GF-D8 (cell line): ENCODE data around the gene PIP4P1.
A peak's percentile ranks its signal among the peaks of the same experiment; 100 is the strongest.

Source experiments
- DNase-seq: peaks from one replicate; lab custom pipeline; 2025; lab: John Stamatoyannopoulos, UW

Gene PIP4P1

DNA sequence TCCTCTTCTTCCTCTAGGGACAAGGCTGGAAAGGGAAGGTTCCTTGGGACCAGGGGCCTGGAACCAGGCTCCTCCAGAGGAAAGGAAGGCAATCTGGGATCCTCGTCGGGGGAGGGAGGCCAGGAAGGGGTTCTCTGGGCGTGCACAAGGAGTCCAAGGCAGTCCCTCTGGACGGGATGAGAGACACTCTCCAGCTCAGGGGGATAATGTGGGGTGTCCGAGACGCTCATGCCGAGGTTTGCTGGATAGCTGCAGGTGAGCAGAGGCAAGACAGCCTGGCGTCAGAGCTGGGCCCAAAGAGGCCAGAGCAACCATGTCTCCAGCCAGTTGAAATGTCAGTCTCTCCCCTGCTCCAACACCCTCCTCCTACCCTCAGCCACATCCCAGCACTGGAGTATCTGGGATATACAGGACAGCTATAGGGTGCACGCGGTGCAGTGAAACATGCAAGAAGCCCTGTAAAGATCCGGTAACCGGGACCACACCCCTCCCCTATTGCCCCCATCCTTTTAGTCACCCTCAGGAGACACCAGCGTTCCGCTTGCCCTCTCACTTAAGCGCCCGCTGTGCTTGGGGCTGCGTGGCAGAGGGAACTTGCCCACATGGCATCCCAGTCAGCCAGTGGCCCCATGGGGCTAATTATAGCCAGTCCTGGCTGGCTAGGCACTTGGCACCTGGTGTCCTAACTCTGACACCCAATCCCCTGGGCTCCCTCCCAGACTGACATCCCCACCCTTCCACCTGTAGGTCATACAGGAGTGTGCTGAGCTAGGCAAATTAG, 25.5 kb downstream of the PIP4P1 start, which contains the start of gene KLHL33:
Gene KLHL33 (minus strand): TSS at position 585 of the 781 bp plus-strand sequence. CDS start 355 bp downstream, at position 230.
- no peak for DNase-seq

DNA sequence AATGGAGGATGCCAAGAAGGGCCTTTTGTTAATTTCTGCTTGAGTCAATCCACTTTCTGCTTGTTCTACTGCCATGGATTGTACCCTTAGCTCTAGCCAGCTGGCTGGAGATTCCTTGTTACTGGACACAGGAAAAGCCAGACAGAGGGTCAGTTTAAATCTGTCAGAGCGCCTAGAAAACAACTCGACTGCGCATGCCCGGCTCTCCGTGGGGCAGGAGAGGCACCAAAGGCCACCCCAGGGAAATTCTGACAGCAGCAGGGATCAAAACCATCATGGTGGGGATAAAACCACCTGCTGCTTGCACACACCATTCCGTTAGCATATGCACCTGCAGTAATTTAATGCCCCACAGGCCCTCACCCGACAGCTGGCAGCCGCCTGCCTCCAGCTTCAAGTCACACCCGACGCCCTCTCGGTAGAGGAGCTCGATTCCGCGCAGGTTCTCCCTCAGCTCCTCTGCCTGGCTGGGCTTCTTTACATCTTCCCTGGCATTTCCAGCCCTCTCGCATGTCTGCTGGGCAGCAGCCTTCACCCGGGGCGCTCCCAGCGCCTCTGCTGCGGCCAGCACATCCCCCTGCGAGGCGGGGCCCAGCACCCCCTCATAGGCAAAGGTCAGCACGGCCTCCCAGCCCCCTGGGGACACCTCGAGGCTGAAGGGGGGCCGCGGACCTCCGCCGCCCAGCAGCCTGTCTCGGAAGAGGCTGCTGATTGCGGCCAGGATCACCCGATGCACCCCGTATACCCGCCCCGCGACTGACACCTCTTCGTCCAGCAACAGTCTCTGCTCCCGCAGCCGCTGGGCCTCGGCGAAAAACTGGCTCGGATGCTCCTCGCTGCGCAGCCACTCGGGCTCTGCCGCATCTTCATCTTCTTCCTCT, 26.3 kb downstream of the PIP4P1 start:
- DNase-seq = no peak

DNA sequence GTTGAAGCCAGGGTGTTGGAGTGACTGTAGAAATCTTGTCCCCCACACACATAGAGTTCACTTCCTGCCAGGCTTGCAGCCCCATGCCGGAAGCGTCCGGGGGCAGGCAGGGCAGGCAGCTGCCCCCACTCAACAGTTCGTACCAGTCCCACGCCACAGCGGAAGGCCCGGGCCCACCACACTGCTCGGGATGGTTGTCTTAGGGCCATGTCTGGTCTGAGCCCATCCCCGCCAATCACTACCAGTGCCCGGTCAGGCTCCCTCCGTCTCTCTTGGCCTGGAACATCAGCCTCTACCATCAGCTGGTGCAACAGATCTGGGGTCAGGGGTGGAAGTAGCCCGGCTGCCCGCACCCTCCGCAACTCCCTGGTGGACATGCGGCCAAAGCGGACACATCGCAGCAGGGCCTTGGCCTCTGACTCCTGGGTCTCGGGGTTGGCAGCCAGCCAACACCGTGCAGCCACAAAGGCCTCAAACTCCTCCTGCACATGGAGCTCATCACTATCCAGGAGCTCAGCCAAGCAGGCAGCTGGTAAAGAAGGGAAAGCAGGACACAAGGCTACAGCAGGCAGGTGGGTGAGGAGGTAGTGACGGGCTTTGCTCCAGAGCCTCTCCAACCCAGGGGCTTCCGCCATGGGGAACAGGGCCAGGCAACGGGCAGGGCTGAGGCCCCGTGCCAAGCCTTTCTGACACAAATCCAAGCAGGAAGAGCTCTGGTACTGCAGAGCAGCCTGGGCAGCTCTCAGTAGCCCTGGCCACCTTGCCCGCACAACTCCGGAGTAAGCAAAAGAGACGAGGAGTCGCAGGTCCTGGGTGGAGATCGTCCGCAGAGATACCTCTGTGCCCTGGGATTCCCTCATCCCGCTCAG, 31.2 kb downstream of the PIP4P1 start:
- DNase-seq = no peak

DNA sequence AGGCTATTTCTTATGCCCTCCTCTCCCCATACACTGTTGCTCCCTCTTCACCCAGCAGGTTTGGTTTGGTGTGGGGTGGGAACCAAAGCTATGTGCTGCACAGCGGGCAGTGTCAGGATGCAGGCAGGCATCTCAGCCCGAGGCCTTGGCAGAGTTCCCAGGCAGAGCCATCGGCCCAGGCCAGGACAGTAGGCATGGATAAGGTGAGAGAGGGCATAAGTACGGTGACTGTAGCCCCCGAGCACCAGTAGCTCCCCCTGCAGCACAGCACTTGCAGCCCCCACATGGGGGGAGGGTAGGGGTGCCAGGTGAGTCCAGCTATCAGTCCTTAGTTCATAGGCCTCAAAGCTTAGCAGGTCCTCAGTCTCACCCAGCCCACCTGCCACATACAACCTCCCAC, 32.4 kb downstream of the PIP4P1 start:
- DNase-seq = no peak

DNA sequence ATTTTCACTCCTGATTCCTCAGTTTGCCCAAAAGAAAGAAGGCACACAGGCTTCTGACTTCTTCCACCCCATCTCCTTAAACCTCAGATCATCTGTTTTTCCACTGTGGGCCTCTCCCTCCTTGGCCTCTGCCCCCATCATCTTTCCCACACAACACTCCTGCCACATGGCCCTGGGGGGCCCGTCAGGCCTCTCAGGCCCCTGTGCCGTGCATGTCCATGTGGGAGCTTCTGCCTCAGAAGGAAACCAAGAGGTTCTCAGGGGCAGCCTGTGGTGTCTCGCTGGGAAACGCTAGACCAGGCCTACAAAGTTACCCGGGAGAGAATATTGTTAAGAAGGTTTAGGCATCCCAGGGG, 33.2 kb downstream of the PIP4P1 start:
- no peak for DNase-seq

DNA sequence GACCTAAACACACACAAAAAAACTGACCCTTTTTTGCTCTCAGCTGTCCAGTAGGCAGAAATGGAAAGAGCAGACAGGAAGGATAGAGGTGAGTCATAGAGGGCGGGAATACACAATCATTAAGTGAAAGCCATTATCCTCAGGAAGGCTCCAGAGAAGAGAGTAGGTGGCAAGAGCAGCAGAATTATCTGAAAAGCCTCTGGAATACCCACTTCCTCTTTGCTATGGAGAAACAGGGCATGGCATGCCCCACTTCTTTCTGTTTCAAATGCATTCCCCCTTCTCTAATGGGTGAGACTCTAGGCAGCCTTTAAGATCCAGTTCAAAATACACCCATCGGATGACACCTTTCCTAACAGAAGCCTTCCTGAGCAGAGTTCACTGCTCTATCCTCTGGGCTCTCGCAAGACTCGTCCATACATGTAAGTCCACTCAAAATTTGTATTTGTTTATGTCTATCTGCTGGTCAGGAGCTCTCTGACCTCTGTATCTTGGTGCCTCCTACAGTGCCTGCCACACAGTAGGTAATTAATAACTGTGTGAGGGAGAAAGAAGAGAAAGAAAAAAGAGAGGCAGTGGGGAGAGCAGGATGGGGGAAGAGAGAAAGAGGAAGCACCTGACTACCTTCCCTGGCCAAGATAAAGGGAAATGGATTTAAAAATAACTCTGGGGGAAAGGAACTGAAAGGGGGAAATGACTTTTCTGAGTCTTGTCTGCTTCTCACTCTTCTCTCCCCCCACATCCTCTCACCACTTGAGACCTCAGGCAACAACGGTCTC, 33.8 kb downstream of the PIP4P1 start:
- DNase-seq = peak; percentile 74

- DNase-seq = no peak
Observed at GRCh38 chr14:20424851-20425250, 36.4 kb downstream of the PIP4P1 start.

- no peak for DNase-seq
Observed at GRCh38 chr14:20422886-20423285, 38.3 kb downstream of the PIP4P1 start.

- DNase-seq = no peak
Observed at GRCh38 chr14:20421267-20421666, 40.0 kb downstream of the PIP4P1 start.

DNA sequence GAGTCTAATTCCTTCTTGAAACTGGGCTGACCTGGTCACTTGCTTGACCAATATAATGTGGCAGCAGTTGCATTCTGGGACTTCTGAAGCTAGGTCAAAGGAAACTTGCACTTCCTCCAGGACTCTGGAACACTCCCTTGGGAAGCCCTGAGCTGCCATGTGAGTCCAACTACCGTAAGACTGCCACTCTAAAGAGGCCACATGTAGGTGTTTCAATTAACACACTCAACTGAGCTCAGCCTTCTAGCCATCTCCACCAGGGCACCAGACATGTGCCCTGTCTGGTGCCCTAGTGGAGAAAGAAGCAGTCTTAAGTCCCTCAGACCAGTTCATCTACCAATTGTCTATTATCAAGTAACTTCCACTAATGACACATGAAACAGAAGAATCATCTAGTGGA, 41.8 kb downstream of the PIP4P1 start:
- no peak for DNase-seq

GRCh38 chr14:20418501-20418909, 42.7 kb downstream of the PIP4P1 start:
- no peak for DNase-seq

GRCh38 chr14:20417250-20418186, 43.7 kb downstream of the PIP4P1 start:
- DNase-seq = no peak

- no peak for DNase-seq
Observed at GRCh38 chr14:20416223-20416622, 45.0 kb downstream of the PIP4P1 start.

- DNase-seq = peak; percentile 64
Observed at GRCh38 chr14:20415782-20416206, 45.4 kb downstream of the PIP4P1 start.

GRCh38 chr14:20413744-20414082, 47.5 kb downstream of the PIP4P1 start:
- no peak for DNase-seq

DNA sequence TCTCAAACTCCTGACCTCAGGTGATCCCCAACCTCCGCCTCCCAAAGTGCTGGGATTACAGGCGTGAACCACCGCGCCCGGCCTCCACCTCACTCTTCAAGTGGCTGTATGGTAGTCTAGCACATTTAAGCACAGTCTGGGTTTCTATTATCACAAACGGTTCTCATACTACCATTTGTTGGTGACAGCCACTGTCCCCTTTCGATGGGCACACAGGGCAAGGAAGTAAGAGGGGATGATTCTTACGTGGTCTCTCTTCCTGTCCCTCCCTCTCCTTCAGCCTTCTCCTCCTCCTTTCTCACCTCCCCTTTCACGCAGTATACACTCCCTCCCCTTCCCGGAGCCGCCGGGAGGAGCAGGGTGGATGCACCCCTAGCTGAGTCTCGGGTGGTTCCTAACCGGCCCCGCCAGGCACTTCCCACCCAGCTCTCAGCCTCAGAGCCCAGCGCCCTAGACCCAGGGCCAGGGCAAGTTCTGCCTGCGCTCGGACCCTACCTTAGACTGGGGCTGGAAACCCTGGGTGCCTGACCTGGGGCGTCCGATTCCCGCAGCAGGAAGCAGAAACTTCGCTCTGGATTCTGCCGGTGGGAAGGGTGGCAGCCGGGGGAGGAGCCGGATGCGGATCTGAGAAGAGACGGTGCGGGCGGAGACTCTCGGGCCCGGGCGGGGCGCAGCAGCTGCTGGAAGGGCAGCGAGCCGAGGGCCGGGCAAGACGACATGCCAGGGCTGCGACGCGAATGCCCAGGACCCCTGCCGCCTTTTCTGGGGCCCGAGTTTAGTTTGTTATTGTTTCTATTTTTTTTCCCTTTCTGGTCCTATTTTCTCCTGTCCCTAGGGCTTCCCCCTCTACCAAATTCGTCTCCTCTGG, 48.1 kb downstream of the PIP4P1 start, which contains the start of gene TEP1:
Gene TEP1 (minus strand): TSS at position 626 of the 868 bp plus-strand sequence. CDS start 5,062 bp downstream, outside the sequence.
- DNase-seq = peak; percentile 31

DNA sequence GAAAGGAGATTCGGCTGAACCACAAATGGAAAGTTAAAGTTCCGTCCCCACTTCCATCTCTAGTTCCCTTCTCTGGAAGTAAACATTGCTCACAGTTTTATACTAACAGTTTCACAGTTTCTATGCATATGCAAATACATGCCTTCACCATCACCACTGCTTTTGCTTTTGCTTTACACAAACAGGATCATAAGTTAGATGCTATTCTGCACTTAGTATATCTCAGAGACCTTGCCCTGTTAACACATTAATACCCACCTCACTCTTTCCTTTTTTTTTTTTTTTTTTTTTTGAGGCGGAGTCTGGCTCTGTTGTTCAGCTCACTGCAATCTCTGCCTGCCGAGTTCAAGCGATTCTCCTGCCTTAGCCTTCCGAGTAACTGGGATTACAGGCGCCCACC, 48.8 kb downstream of the PIP4P1 start:
- DNase-seq = no peak

GRCh38 chr14:20409226-20409625, 52.0 kb downstream of the PIP4P1 start:
- no peak for DNase-seq
